GM20000 (cell line): ENCODE results near the gene CASP5.

Experiments used
- DNase-seq: peaks from one replicate; pipeline ENCODE4 v3.0.0; 2012; ENCODE audit warnings: low spot score
- TF ChIP-seq, protein P1 (sequence below): IDR thresholded peaks from 2 replicates; pipeline ENCODE4 v1.5.1; 2012; ENCODE audit warnings: mild to moderate bottlenecking, control low read depth; ENCODE audit errors: extremely low read depth, missing control alignments

Gene CASP5

DNA sequence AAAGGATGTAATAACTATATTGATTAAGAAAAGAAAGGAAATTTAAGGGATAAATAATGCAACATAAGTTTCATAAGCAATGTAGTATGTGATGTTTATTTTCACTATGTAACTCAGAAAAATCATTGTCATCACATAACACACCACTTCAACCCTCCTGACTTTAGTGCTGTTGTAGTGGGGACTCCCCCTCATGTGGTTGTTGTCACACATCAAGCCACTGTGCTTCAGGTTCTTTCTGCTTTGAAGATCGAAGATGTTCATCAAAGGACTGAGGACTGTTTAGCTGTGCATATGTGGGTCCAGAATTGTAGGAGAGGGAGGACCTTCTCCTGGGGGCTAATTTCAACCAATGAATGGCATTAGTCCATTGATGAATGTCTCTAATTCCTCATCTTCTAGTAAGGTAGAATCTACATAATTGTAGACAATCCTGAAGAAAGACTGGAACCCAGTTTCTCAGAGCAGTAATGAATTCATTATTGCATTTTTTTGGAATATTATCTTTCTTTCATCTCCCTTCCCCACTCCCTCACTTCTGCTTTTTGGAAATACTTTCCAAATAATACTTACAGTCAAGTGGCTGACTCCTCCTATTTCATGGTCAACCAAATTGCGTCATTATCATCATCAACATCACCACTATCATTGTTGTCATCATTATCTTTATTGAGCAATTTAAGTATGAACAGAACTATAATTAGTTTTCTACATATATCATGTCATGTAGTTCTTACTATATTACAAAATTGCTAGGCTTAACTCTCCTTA lies 31.9 kb upstream of the CASP5 start:
- no peak for DNase-seq
- TF ChIP-seq, protein P1, sequence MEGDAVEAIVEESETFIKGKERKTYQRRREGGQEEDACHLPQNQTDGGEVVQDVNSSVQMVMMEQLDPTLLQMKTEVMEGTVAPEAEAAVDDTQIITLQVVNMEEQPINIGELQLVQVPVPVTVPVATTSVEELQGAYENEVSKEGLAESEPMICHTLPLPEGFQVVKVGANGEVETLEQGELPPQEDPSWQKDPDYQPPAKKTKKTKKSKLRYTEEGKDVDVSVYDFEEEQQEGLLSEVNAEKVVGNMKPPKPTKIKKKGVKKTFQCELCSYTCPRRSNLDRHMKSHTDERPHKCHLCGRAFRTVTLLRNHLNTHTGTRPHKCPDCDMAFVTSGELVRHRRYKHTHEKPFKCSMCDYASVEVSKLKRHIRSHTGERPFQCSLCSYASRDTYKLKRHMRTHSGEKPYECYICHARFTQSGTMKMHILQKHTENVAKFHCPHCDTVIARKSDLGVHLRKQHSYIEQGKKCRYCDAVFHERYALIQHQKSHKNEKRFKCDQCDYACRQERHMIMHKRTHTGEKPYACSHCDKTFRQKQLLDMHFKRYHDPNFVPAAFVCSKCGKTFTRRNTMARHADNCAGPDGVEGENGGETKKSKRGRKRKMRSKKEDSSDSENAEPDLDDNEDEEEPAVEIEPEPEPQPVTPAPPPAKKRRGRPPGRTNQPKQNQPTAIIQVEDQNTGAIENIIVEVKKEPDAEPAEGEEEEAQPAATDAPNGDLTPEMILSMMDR: no peak

DNA sequence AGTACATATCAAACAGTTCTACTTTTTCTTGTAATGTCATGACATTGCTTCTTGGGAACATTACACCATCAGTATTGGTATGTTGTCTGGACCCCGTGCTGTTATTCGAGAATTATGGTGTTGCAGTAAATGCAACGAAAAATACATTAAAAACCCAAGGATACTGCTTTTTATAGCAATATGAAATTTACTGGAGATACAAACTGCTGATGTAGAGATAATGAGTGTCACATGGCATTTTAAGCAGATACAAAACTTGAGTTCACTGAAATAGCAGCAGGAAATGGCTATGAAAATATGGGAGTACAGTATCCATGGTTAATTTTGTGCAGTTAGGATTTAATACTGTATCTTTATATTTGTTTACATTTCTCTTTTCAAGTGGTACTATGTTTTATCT lies 29.5 kb upstream of the CASP5 start:
- TF ChIP-seq, protein P1: no peak

GRCh38 chr11:105051559-105051958 lies 28.6 kb upstream of the CASP5 start:
- TF ChIP-seq, protein P1: no peak

More for the DNA sequence above, 29.5 kb upstream of the CASP5 start:
- DNase-seq: no peak

GRCh38 chr11:105049481-105049880 lies 26.5 kb upstream of the CASP5 start:
- TF ChIP-seq, protein P1: no peak
- no peak for DNase-seq

More at GRCh38 chr11:105051559-105051958, 28.6 kb upstream of the CASP5 start:
- no peak for DNase-seq

- TF ChIP-seq, protein P1: no peak
- DNase-seq: no peak
Observed at GRCh38 chr11:105046898-105047579, 24.1 kb upstream of the CASP5 start.

DNA sequence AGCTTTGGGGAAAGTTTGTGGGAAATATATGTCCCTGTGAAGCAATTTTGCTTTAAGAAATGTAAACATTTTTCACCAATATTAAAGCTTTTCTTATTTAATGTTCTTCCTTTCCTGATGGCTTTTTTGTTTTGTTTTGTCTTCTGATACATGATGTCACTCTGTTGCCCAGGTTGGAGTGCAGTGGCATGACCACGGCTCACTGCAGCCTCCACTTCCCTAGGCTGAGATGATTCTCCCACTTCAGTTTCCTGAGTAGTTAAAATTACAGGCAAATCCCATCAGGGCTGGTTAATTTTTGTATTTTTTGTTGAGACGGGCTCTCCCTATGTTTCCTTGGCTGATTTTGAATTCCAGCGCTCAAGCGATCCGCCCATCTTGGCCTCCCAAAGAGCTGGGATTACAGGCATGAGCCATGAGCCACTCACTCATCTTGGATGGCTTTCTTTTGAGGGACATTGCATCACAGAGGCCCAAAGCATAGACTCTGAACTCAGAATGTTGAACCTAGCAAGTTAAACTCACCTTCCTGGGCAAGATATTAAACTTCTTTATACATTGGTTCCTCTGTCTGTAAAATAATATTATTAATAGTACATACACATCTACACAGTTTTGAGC lies 22.8 kb upstream of the CASP5 start:
- TF ChIP-seq, protein P1: no peak
- DNase-seq: no peak

- peak; percentile 40 for DNase-seq
Observed at GRCh38 chr11:105044557-105045524, 21.9 kb upstream of the CASP5 start, which contains the start of gene CARD16. CARD16 (minus strand) TSS chr11:105045335; CDS start chr11:105045297, 38 bp downstream.
